Prostate gland (tissue), 2 donors: ENCODE measurements around the gene TRIO. TPM values are rescaled to one million over a fixed set of nuclear protein-coding genes. Genes with fewer than 3 reads are reported as not detected.

Experiments used
- DNase-seq: peaks from one replicate; pipeline ENCODE4 v3.0.0-alpha.2; 2019; ENCODE audit warnings: low spot score
- H3K27ac ChIP-seq, 2 donors: fragments of 200-600 bp; sonication (generic); 2 replicates each; pipeline ENCODE4 v1.5.1; 2017 to 2019
- H3K27me3 ChIP-seq: fragments of 200-600 bp; sonication (generic); replicated peaks from 2 replicates; pipeline ENCODE4 v1.5.1; 2019; ENCODE audit not compliant: insufficient read depth
- H3K36me3 ChIP-seq, 2 donors: fragments of 200-600 bp; sonication (generic); 1 replicate in 1 of 2; 2 replicates in 1 of 2; pipeline versions ENCODE4 v1.5.1 to v1.8.1; 2017 to 2019
- H3K4me1 ChIP-seq: fragments of 200-600 bp; sonication (generic); replicated peaks from 2 replicates; pipeline ENCODE4 v1.5.1; 2019
- H3K4me3 ChIP-seq, 2 donors: fragments of 200-600 bp; sonication (generic); 2 replicates each; pipeline ENCODE4 v1.5.1; 2017 to 2019
- H3K9me3 ChIP-seq: fragments of 200-600 bp; sonication (generic); 2 replicates; pipeline ENCODE4 v1.5.1; 2017
- POLR2A ChIP-seq: fragments of 450-650 bp; IDR thresholded peaks from one replicate; pipeline ENCODE4 v1.6.1; 2016; ENCODE audit warnings: antibody characterized with exemption, mild to moderate bottlenecking
- POLR2AphosphoS5 ChIP-seq: sonication (generic); formaldehyde crosslinking; IDR thresholded peaks from one replicate; pipeline ENCODE4 v1.6.1; 2017; ENCODE audit warnings: antibody characterized with exemption
- WGBS: methylation state at CpG from one replicate; pipeline ENCODE4 v1.1.5; 2018; 5-methylcytosine and 5-hydroxymethylcytosine counted together
- intact Hi-C: fragments of 100-400 bp; cut with DNase I; formaldehyde crosslinking; loops from one replicate; pipeline ENCODE4 v1.14.2; 2022
- total RNA-seq, 2 donors: library from RNA; depleted of rRNA; stranded (reverse); fragments of >200 nt; gene quantifications; one replicate each; pipeline ENCODE4 v1.1.0, GENCODE V29; 2016
- TF ChIP-seq, protein P1 (sequence below), 4 experiments: fragments of 200-600 bp in 2 of 4; fragments of 450-650 bp in 2 of 4; sonication (generic) in 2 of 4; IDR thresholded peaks; 1 replicate in 3 of 4; 2 replicates in 1 of 4; pipeline ENCODE4 v1.5.1; 2016 to 2019; ENCODE audit warnings: antibody characterized with exemption in 4 of 4, mild to moderate bottlenecking in 2 of 4, moderate library complexity in 2 of 4

The TRIO gene
- total RNA-seq, 2 donors from 2014 or later = 90.3 to 197 TPM

DNA sequence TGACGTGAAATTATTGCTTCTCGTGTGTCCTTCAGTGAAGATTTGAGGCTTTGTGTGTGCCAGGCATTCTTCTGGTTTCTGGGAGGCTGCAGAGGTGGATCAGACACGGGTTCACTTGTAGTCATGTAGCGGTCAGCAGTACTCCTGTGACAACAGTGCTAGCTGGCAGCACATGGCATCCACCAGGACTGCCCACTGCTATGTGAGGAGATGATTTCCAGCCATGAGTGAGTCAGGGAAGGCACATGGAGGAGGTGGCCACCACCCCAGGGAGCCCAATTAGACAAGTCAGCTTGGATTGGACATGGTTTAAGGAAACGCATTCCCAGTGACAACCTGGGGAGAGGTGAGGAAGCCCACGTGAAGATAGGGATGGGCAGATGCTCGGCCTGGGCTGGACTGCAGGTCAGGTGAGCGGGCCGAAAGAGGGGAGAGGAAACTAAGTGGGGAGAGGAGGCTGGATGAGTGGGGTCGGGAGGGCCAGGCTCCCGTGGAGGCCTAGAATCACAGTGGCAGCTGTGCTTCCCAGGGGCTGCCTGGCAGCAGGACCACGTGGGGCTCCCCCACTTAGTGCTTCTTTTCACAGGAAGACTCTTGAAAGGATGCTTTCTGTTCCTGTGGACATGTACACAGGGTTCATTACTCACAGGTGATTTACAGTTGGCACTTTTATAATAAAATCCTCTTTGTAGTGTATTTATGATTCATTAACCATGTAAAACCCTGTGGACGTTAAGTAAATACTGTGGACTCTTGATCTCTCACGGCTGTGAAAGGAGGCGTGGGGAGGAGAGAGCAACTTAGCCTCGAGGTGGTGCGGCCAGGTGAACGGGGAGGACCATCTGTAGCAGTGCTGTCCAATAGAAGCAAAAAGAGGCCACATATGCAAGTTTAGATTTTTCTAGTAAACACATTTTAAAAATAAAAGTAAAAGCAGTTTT, 358.5 kb downstream of the TRIO start:
- TF ChIP-seq POLR2AphosphoS5 (no peak), POLR2A (no peak)
- TF ChIP-seq, protein P1, sequence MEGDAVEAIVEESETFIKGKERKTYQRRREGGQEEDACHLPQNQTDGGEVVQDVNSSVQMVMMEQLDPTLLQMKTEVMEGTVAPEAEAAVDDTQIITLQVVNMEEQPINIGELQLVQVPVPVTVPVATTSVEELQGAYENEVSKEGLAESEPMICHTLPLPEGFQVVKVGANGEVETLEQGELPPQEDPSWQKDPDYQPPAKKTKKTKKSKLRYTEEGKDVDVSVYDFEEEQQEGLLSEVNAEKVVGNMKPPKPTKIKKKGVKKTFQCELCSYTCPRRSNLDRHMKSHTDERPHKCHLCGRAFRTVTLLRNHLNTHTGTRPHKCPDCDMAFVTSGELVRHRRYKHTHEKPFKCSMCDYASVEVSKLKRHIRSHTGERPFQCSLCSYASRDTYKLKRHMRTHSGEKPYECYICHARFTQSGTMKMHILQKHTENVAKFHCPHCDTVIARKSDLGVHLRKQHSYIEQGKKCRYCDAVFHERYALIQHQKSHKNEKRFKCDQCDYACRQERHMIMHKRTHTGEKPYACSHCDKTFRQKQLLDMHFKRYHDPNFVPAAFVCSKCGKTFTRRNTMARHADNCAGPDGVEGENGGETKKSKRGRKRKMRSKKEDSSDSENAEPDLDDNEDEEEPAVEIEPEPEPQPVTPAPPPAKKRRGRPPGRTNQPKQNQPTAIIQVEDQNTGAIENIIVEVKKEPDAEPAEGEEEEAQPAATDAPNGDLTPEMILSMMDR (IDR thresholded peaks at IDR 0.05) = no peak
- 66% methylated on average over 18 of the region's 18 CpGs for WGBS
- peaks cover 11 to 15% of the 10 kb centered on the region in 2 donors for H3K36me3 ChIP-seq
- H3K4me1 ChIP-seq = no peaks in the 10 kb centered on the region
- no peak overlapping the region for H3K4me3 ChIP-seq
- H3K9me3 ChIP-seq = no peaks in the 10 kb centered on the region
- no peak for DNase-seq
- H3K27ac ChIP-seq = no peak overlapping the region
- intact Hi-C loops = no loop called here
- no peaks in the 10 kb centered on the region for H3K27me3 ChIP-seq

DNA sequence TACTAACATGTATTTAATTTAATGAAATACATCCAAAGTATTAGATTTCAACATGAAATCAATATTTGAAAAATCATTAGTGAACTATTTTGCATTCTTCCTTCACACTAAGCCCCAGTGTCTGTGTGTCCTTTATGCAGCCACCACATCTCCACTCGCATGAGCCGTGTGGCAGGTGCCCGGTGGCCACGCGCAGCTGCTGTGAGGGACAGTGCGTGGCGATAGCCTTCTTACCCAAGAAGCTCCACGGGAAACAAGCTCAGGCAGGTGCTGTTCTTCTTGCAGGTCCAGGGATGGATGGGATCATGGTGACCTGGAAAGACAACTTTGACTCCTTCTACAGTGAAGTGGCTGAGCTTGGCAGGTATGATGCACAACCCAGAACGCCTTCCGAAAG, 359.1 kb downstream of the TRIO start:
- intact Hi-C loops = no loop called here
- Histone ChIP-seq H3K27ac (no peak overlapping the region), H3K4me1 (no peaks in the 10 kb centered on the region), H3K4me3 (no peak overlapping the region), H3K27me3 (no peaks in the 10 kb centered on the region), H3K9me3 (no peaks in the 10 kb centered on the region), H3K36me3 (peaks cover 11 to 13% of the 10 kb centered on the region in 2 donors)
- TF ChIP-seq, protein P1 (IDR thresholded peaks at IDR 0.05) = no peak
- TF ChIP-seq POLR2AphosphoS5 = no peak
- no peak for TF ChIP-seq POLR2A
- 94% methylated on average over 10 of the region's 10 CpGs for WGBS
- no peak for DNase-seq

GRCh38 chr5:14503017-14503680, 360.0 kb downstream of the TRIO start:
- TF ChIP-seq POLR2AphosphoS5 = no peak
- TF ChIP-seq, protein P1 (IDR thresholded peaks at IDR 0.05) = no peak
- TF ChIP-seq POLR2A = no peak
- intact Hi-C loops = no loop called here
- no peak for DNase-seq
- Histone ChIP-seq H3K27ac (no peak overlapping the region), H3K36me3 (peaks cover 8 to 9% of the 10 kb centered on the region in 2 donors), H3K9me3 (no peaks in the 10 kb centered on the region), H3K27me3 (no peaks in the 10 kb centered on the region), H3K4me3 (no peak overlapping the region), H3K4me1 (no peaks in the 10 kb centered on the region)
- 73% methylated on average over 9 of the region's 9 CpGs for WGBS

- Histone ChIP-seq H3K27me3 (no peaks in the 10 kb centered on the region), H3K27ac (no peak overlapping the region), H3K4me3 (no peak overlapping the region), H3K9me3 (no peaks in the 10 kb centered on the region), H3K4me1 (no peaks in the 10 kb centered on the region), H3K36me3 (peaks cover 1 to 2% of the 10 kb centered on the region in 2 donors)
- intact Hi-C loops = no loop called here
- TF ChIP-seq POLR2AphosphoS5 (no peak), POLR2A (no peak)
- TF ChIP-seq, protein P1 (IDR thresholded peaks at IDR 0.05) = no peak
- no peak for DNase-seq
- 86% methylated on average over 18 of the region's 27 CpGs for WGBS
Measured at GRCh38 chr5:14503681-14504331, 360.7 kb downstream of the TRIO start.
